Neural progenitor cell (in vitro differentiated cells): ENCODE data around the gene LKAAEAR1. TPM values are rescaled to one million over a fixed set of nuclear protein-coding genes. Genes with fewer than 3 reads are reported as not detected.
A peak's percentile ranks its signal among the peaks of the same experiment; 100 is the strongest.

ENCODE experiments used
- DNase-seq: peaks from one replicate; pipeline ENCODE4 v3.0.0-alpha.2; 2016; ENCODE audit warnings: low spot score
- H2AFZ ChIP-seq: fragments of 200-600 bp; sonication (generic); replicated peaks from 2 replicates; pipeline ENCODE4 v1.6.1; 2016; ENCODE audit warnings: antibody characterized with exemption
- H3F3A ChIP-seq: fragments of 200-600 bp; sonication (generic); 2 replicates; pipeline ENCODE4 v1.6.1; 2016; ENCODE audit warnings: antibody characterized with exemption, low read depth
- H3K27ac ChIP-seq: fragments of 200-600 bp; sonication (generic); 2 replicates; pipeline ENCODE4 v1.5.1; 2016; ENCODE audit warnings: mild to moderate bottlenecking
- H3K27me3 ChIP-seq: fragments of 200-600 bp; sonication (generic); 2 replicates; pipeline ENCODE4 v1.6.1; 2016; ENCODE audit warnings: mild to moderate bottlenecking, moderate library complexity
- H3K36me3 ChIP-seq: fragments of 200-600 bp; sonication (generic); 2 replicates; pipeline ENCODE4 v1.5.1; 2016
- H3K4me1 ChIP-seq: fragments of 200-600 bp; sonication (generic); 2 replicates; pipeline ENCODE4 v1.6.1; 2016; ENCODE audit warnings: mixed run types
- H3K4me2 ChIP-seq: fragments of 200-600 bp; sonication (generic); 2 replicates; pipeline ENCODE4 v1.6.1; 2016
- H3K4me3 ChIP-seq: fragments of 200-600 bp; sonication (generic); 2 replicates; pipeline ENCODE4 v1.5.1; 2016
- H3K79me2 ChIP-seq: fragments of 200-600 bp; sonication (generic); 2 replicates; pipeline ENCODE4 v1.6.1; 2016; ENCODE audit warnings: low read depth
- H3K9ac ChIP-seq: fragments of 200-600 bp; sonication (generic); 2 replicates; pipeline ENCODE4 v1.6.1; 2016
- H3K9me3 ChIP-seq: fragments of 200-600 bp; sonication (generic); 2 replicates; pipeline ENCODE4 v1.5.1; 2016; ENCODE audit warnings: low read depth
- H4K20me1 ChIP-seq: fragments of 200-600 bp; sonication (generic); 2 replicates; pipeline ENCODE4 v1.6.1; 2016; ENCODE audit warnings: low read depth
- H3K27ac Mint-ChIP-seq: 3 replicates; pipeline ENCODE4 v1.8.0; 2021; ENCODE audit warnings: mixed read lengths
- H3K27me3 Mint-ChIP-seq: 2 replicates; pipeline ENCODE4 v1.8.0; 2022; ENCODE audit warnings: low read depth, mild to moderate bottlenecking, inconsistent platforms, moderate library complexity, mixed read lengths; ENCODE audit not compliant: insufficient read depth
- H3K36me3 Mint-ChIP-seq: 3 replicates; pipeline ENCODE4 v1.8.0; 2021; ENCODE audit warnings: mixed read lengths
- H3K4me1 Mint-ChIP-seq: 3 replicates; pipeline ENCODE4 v1.8.0; 2021; ENCODE audit warnings: mixed read lengths
- H3K4me3 Mint-ChIP-seq: 3 replicates; pipeline ENCODE4 v1.8.0; 2021; ENCODE audit warnings: mild to moderate bottlenecking, moderate library complexity, mixed read lengths
- H3K9me3 Mint-ChIP-seq: 3 replicates; pipeline ENCODE4 v1.8.0; 2020; ENCODE audit warnings: mixed read lengths
- CTCF ChIP-seq: fragments of 200-600 bp; sonication (generic); IDR thresholded peaks from 2 replicates; pipeline ENCODE4 v1.5.1; 2017; ENCODE audit warnings: antibody characterized with exemption, mild to moderate bottlenecking
- EZH2 ChIP-seq: fragments of 200-600 bp; sonication (generic); IDR thresholded peaks from 2 replicates; pipeline ENCODE4 v1.6.1; 2017; ENCODE audit warnings: antibody characterized with exemption, mild to moderate bottlenecking, moderate library complexity
- EZH2phosphoT487 ChIP-seq: fragments of 200-600 bp; sonication (generic); IDR thresholded peaks from 2 replicates; pipeline ENCODE4 v1.6.1; 2017; ENCODE audit warnings: antibody characterized with exemption
- total RNA-seq: library from RNA; depleted of rRNA; stranded (reverse); fragments of >200 nt; gene quantifications from 2 replicates; pipeline ENCODE4 v1.2.3, GENCODE V29; 2015; ENCODE audit warnings: low replicate concordance

LKAAEAR1 gene
- total RNA-seq, 1 donor from 2014 or later, result not detected

GRCh38 chr20:64036346-64037198, 47.6 kb downstream of the LKAAEAR1 start:
- Mint-ChIP-seq H3K27me3 (peaks cover 40% of the 10 kb centered on the region), H3K4me1 (peaks cover 21% of the 10 kb centered on the region), H3K36me3 (peaks cover 3% of the 10 kb centered on the region), H3K9me3 (no peaks in the 10 kb centered on the region), H3K27ac (no peak overlapping the region), H3K4me3 (no peak overlapping the region)
- no peaks in the 10 kb centered on the region for H3K79me2 ChIP-seq
- peaks cover 31% of the 10 kb centered on the region for H3K4me1 ChIP-seq
- peaks cover 47% of the 10 kb centered on the region for H4K20me1 ChIP-seq
- no peak for DNase-seq
- no peak overlapping the region for H3K9ac ChIP-seq
- no peak for TF ChIP-seq EZH2
- TF ChIP-seq CTCF, result no peak
- TF ChIP-seq EZH2phosphoT487, result no peak
- H3K27ac ChIP-seq, result no peak overlapping the region
- peaks cover 55% of the 10 kb centered on the region for H3K27me3 ChIP-seq
- H3K4me2 ChIP-seq, result no peak overlapping the region
- peaks cover 15% of the 10 kb centered on the region for H3F3A ChIP-seq
- no peaks in the 10 kb centered on the region for H3K9me3 ChIP-seq
- H3K36me3 ChIP-seq, result no peaks in the 10 kb centered on the region
- H3K4me3 ChIP-seq, result no peak overlapping the region
- no peak overlapping the region for H2AFZ ChIP-seq

- H3K4me3 ChIP-seq, result no peak within 1 kb of the TSS
- no peaks in the 10 kb centered on the region for H3K9me3 ChIP-seq
- H3K4me1 Mint-ChIP-seq, result peaks cover 21% of the 10 kb centered on the region
- H3K27ac Mint-ChIP-seq, result peak within 1 kb of the TSS; percentile 63
- peaks cover 15% of the 10 kb centered on the region for H3F3A ChIP-seq
- DNase-seq, result peak; percentile 31
- peaks cover 31% of the 10 kb centered on the region for H3K4me1 ChIP-seq
- H3K27ac ChIP-seq, result no peak within 1 kb of the TSS
- H3K4me3 Mint-ChIP-seq, result peak within 1 kb of the TSS; percentile 46
- H3K36me3 Mint-ChIP-seq, result peaks cover 5% of the 10 kb centered on the region
- H4K20me1 ChIP-seq, result peaks cover 47% of the 10 kb centered on the region
- no peak within 1 kb of the TSS for H3K9ac ChIP-seq
- no peaks in the 10 kb centered on the region for H3K79me2 ChIP-seq
- no peak within 1 kb of the TSS for H2AFZ ChIP-seq
- peak within 1 kb of the TSS; percentile 29 for H3K4me2 ChIP-seq
- TF ChIP-seq EZH2phosphoT487 (no peak), EZH2 (no peak), CTCF (no peak)
- H3K27me3 Mint-ChIP-seq, result peaks cover 33% of the 10 kb centered on the region
- H3K9me3 Mint-ChIP-seq, result no peaks in the 10 kb centered on the region
- no peaks in the 10 kb centered on the region for H3K36me3 ChIP-seq
- peaks cover 49% of the 10 kb centered on the region for H3K27me3 ChIP-seq
Observed at GRCh38 chr20:64035933-64036345, 48.3 kb downstream of the LKAAEAR1 start, which contains the start of gene C20orf204. Gene C20orf204, plus strand, starts transcription at chr20:64036182. Its CDS starts 142 bp downstream, at chr20:64036324.

GRCh38 chr20:64035066-64035932, 48.9 kb downstream of the LKAAEAR1 start:
- Histone ChIP-seq H3K4me3 (no peak overlapping the region), H2AFZ (no peak overlapping the region), H4K20me1 (peaks cover 47% of the 10 kb centered on the region), H3K9ac (no peak overlapping the region), H3K27ac (no peak overlapping the region), H3K27me3 (peaks cover 42% of the 10 kb centered on the region), H3K36me3 (no peaks in the 10 kb centered on the region), H3K9me3 (no peaks in the 10 kb centered on the region), H3K79me2 (no peaks in the 10 kb centered on the region), H3K4me1 (peaks cover 31% of the 10 kb centered on the region), H3K4me2 (peak overlapping the region; percentile 29), H3F3A (peaks cover 15% of the 10 kb centered on the region)
- Mint-ChIP-seq H3K27ac (peak overlapping the region; percentile 63), H3K4me3 (peak overlapping the region; percentile 46), H3K36me3 (peaks cover 8% of the 10 kb centered on the region), H3K4me1 (peaks cover 21% of the 10 kb centered on the region), H3K27me3 (peaks cover 30% of the 10 kb centered on the region), H3K9me3 (no peaks in the 10 kb centered on the region)
- no peak for DNase-seq
- no peak for TF ChIP-seq EZH2phosphoT487
- no peak for TF ChIP-seq CTCF
- no peak for TF ChIP-seq EZH2
